GM12801 (cell line): Measurements from ENCODE around the gene MYADM.

Source experiments
- TF ChIP-seq, protein P1 (sequence below): IDR thresholded peaks from one replicate; pipeline ENCODE4 v1.5.1; 2011; ENCODE audit warnings: control low read depth; ENCODE audit not compliant: insufficient read length; ENCODE audit errors: extremely low read depth

Gene MYADM

DNA sequence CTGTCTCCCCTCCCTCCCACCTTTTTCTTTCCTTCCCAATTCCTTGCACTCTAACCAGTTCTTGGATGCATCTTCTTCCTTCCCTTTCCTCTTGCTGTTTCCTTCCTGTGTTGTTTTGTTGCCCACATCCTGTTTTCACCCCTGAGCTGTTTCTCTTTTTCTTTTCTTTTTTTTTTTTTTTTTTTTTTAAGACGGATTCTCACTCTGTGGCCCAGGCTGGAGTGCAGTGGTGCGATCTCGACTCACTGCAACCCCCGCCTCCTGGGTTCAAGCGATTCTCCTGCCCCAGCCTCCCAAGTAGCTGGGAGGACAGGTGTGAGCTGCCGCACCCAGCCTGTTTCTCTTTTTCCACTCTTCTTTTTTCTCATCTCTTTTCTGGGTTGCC is 6.9 kb downstream of the MYADM start:
- TF ChIP-seq, protein P1, sequence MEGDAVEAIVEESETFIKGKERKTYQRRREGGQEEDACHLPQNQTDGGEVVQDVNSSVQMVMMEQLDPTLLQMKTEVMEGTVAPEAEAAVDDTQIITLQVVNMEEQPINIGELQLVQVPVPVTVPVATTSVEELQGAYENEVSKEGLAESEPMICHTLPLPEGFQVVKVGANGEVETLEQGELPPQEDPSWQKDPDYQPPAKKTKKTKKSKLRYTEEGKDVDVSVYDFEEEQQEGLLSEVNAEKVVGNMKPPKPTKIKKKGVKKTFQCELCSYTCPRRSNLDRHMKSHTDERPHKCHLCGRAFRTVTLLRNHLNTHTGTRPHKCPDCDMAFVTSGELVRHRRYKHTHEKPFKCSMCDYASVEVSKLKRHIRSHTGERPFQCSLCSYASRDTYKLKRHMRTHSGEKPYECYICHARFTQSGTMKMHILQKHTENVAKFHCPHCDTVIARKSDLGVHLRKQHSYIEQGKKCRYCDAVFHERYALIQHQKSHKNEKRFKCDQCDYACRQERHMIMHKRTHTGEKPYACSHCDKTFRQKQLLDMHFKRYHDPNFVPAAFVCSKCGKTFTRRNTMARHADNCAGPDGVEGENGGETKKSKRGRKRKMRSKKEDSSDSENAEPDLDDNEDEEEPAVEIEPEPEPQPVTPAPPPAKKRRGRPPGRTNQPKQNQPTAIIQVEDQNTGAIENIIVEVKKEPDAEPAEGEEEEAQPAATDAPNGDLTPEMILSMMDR: no peak

DNA sequence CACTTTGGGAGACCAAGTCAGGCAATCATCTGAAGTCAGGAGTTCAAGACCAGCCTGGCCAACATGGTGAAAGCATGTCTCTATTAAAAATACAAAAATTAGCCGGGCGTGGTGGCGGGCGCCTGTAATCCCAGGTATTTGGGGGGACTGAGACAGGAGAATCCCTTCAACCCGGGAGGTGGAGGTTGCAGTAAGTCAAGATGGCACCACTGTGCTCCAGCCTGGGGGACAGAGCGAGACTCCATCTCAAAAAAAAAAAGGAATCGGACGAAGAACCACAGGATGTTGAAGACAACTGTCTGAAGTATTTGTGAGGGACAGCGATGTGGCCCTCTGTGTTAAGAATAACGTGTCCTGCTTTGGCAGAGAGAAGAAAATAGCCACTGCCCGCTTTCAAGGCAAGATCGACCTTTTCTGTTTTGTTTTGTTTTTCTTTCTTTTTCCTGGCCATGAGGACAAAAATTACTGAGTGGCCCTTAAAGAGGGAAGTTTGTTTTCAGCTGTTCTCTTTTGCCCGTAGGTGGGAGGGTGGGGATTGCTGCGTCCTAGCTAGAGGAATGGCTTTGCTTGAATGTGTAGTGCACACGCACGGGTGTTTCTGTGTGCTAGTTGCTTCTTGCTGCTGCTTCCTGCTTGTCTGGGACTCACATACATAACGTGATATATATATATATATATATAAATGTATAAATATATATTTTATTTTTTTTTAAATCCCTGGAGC is 8.1 kb downstream of the MYADM start:
- TF ChIP-seq, protein P1: no peak

DNA sequence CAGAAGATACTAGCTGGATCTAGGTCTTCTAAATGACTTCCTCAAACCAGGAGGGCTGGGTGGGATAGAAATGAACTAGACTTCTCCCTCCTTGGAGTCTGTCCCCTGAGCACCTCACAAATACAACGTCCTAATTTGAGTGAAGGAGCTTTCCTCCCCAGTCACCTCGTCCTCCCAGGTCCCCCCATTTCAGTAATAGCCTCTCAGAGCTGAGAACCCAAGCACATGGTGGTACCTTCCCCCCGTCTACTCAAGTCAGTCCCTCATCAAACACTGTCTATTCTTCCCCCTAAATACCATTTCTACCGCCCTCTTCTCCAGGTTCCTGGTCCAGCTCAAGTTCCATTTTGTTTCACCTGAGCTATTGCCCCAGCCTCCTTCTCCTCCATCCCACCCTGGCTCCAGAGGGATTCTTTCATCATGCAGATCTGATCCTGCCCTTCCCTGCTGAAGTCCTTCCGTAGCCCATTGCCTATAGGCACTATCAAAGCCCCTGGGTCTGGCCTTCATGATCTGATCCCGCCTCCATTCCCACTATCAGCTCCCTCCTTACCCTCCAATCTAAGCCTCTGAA is 9.1 kb downstream of the MYADM start:
- TF ChIP-seq, protein P1: no peak

DNA sequence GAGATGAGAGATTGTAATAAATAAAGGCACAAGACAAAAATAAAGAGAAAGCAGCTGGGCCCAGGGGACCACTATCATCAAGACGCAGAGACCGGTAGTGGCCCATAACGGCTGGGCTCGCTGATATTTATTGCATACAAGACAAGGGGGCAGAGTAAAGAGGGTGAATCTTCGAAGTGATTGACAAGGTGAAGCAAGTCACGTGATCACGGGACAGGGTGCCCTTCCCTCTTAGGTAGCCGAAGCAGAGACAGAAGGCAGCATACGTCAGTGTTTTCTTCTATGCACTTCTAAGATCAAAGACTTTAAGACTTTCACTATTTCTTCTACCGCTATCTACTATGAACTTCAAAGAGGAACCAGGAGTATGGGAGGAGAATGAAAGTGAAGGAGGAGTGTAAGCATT is 9.7 kb downstream of the MYADM start:
- TF ChIP-seq, protein P1: no peak

DNA sequence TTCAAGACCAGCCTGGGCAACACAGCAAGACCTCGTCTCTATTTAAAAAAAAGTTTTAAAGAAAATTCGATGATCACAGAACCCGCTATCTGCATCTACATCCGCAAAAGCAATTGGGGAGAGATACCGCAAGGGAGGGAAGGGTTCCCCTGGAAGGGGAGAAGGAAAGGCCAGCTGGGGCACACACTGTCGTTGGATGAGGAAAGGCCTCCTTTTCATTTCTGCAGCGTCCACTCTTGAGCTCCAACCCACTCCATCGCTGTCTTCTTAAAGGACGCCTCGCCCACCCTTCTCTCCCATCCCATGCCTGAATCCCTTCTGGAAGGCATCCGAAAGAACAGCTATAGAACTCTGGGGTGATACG is 11.1 kb downstream of the MYADM start:
- TF ChIP-seq, protein P1: no peak

DNA sequence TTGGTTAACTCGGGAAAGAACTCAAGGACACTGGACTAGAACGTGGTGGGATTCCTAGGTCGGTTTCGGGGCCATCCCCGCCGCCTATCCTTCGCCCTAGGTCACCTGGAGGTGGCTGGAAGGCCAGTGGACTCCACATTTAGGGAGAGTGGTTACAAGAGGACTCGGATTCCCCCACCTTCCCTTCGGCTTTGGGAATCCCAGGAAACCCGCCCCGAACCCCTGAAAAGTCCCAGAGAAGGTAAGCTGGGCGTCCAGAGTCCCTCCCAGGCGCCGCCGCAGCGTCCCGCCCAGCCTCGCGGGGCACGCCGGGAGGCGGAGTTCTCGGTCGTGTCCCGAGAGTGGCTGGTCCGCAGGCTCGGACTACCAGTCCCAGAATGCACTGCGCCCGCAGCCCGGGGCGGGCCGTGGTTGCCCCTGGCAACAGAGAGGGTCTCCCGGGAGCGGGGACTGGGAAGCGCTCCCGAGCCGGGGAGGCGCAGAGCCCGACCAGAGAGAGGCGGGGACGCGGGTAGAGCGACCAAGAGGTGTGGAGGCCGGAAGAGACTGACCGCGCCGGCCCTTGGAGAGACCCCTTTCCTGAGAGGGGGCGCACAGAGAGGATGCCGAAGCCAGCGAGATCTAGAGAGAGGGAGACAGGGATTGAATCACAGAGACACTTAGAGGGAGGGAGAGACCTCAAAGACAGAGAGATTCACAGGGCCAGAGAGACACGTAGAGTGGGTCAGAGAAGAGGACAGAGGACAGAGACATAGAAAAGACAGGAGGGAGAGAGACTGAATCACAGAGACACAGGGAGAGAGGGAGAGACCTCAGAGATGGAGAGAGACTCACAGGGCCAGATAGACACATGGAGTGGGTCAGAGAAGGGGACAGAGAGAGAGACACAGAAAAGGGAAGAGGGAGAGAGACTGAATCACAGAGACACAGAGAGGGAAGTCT is 11.7 kb downstream of the MYADM start:
- TF ChIP-seq, protein P1: no peak
